PFSK-1 (cell line): Measurements from ENCODE around the gene SYNPR.

Experiments
- FOXP2 ChIP-seq: optimal IDR thresholded peaks from 2 replicates; pipeline ENCODE3; 2011; ENCODE audit warnings: borderline replicate concordance, control low read depth, inconsistent platforms; ENCODE audit not compliant: insufficient read depth; ENCODE audit errors: extremely low read length, extremely low read depth
- POLR2AphosphoS5 ChIP-seq: IDR thresholded peaks from 2 replicates; pipeline ENCODE4 v1.6.1; 2012; ENCODE audit warnings: low read depth, mild to moderate bottlenecking, control low read depth, low read length, moderate library complexity
- REST ChIP-seq, 2 experiments: IDR thresholded peaks; 2 replicates each; pipeline versions ENCODE4 v1.6.1 to v1.8.0; 2011 to 2012; ENCODE audit warnings: low read depth in 2 of 2, low read length in 2 of 2, control low read depth in 1 of 2, inconsistent platforms in 1 of 2, mild to moderate bottlenecking in 1 of 2, moderate library complexity in 1 of 2; ENCODE audit not compliant: insufficient read depth in 1 of 2
- SIN3A ChIP-seq: IDR thresholded peaks from 2 replicates; pipeline ENCODE4 v1.6.1; 2012; ENCODE audit warnings: mild to moderate bottlenecking, low read length, moderate library complexity, borderline replicate concordance; ENCODE audit not compliant: insufficient read depth
- TAF1 ChIP-seq: IDR thresholded peaks from 2 replicates; pipeline ENCODE4 v1.6.1; 2012; ENCODE audit warnings: low read length, control low read depth, borderline replicate concordance; ENCODE audit not compliant: insufficient read depth

Gene SYNPR

GRCh38 chr3:63514678-63515077 lies 236.6 kb downstream of the SYNPR start:
- TF ChIP-seq FOXP2 (no peak), POLR2AphosphoS5 (no peak), TAF1 (no peak), SIN3A (no peak), REST (IDR thresholded peaks at IDR 0.05; ENCODE audit: insufficient read depth in 1 of 2, low read depth in 2 of 2, low read length in 2 of 2) (no peak)

GRCh38 chr3:63519426-63519825 lies 241.3 kb downstream of the SYNPR start:
- TF ChIP-seq TAF1 (no peak), SIN3A (no peak), FOXP2 (no peak), POLR2AphosphoS5 (no peak), REST (IDR thresholded peaks at IDR 0.05; ENCODE audit: insufficient read depth in 1 of 2, low read depth in 2 of 2, low read length in 2 of 2) (no peak)

GRCh38 chr3:63521657-63522056 lies 243.5 kb downstream of the SYNPR start:
- TF ChIP-seq SIN3A (no peak), POLR2AphosphoS5 (no peak), FOXP2 (no peak)

GRCh38 chr3:63523100-63523499 lies 245.0 kb downstream of the SYNPR start:
- TF ChIP-seq FOXP2 (peak; percentile 84), TAF1 (no peak)

GRCh38 chr3:63528325-63529000 lies 250.4 kb downstream of the SYNPR start:
- TF ChIP-seq SIN3A (no peak), POLR2AphosphoS5 (no peak), FOXP2 (no peak), TAF1 (no peak), REST (IDR thresholded peaks at IDR 0.05; ENCODE audit: insufficient read depth in 1 of 2, low read depth in 2 of 2, low read length in 2 of 2) (no peak)

GRCh38 chr3:63532521-63532920 lies 254.4 kb downstream of the SYNPR start:
- TF ChIP-seq FOXP2 (no peak), SIN3A (no peak), POLR2AphosphoS5 (no peak), TAF1 (no peak)
